ENCODE data around the gene C1QTNF6. TPM values are rescaled to one million over a fixed set of nuclear protein-coding genes. Genes with fewer than 3 reads are reported as not detected.

C1QTNF6 gene
- total and polyA plus RNA-seq, 10 of the 15 experiments (the other 5 are each of a cell fraction or from before 2014, with no cell fraction given), result 0.16 to 4.1 (median 1.3) TPM

DNA sequence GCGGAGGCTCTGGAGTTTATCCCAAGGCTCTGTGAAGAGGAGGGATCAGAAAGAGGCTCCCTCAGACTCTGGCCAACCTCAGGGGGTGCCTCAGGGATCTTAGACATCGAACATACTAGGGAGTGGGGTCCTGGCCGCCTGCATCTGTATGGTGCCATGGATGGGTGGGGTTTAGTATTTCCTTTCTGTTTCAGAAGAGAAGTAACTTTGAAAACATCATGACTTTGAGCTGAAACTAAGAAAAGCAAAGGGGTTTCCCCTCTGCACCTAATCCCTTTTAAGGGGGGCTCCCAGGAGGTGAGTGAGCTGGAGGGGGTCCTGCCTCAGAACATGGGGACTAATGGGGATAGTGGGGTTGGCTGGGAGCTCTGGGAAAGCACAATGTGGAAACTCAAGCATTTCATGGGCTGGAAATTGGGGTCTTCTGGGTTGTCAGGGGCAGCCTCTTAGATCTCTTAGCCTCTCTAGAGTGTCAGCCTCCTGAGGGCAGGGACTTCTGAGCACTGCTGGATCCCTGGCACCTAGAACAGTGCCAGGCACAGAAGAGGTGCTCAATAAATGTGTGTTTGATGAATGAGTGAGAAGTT, 36.0 kb upstream of the C1QTNF6 start (continued):
- TF ChIP-seq KDM1A (IDR thresholded peaks at IDR 0.05; ENCODE audit: borderline replicate concordance) (no peak), ZNF274 (IDR thresholded peaks at IDR 0.05; ENCODE audit: insufficient read depth, insufficient read length) (no peak), NR2C1 (IDR thresholded peaks at IDR 0.05) (no peak), POLR2A (IDR thresholded peaks at IDR 0.05; ENCODE audit: low read depth, low read length) (no peak; the same call in 1 of the 2 replicates), PAX8 (IDR thresholded peaks at IDR 0.05) (no peak), SUZ12 (IDR thresholded peaks at IDR 0.05; ENCODE audit: unreplicated experiment) (no peak), EP300 (IDR thresholded peaks at IDR 0.05; ENCODE audit: borderline replicate concordance in 1 of 2, control insufficient read depth in 1 of 2, low read depth in 2 of 2, low read length in 2 of 2) (no peak), HDGF (IDR thresholded peaks at IDR 0.05) (peak; percentile 37; the same call in 1 of the 2 replicates), NFIC (IDR thresholded peaks at IDR 0.05; ENCODE audit: low read depth, low read length) (peak; percentile 49; the same call in 1 of the 2 replicates), CEBPB (IDR thresholded peaks at IDR 0.05; ENCODE audit: borderline replicate concordance in 1 of 2, low read depth in 2 of 2, low read length in 2 of 2) (no peak), ATF7 (IDR thresholded peaks at IDR 0.05; ENCODE audit: low read depth) (no peak; the same call in none of the 2 replicates), IKZF1 (conservative IDR thresholded peaks at IDR 0.05) (no peak; the same call in 1 of the 2 replicates), ZNF384 (IDR thresholded peaks at IDR 0.05; ENCODE audit: borderline replicate concordance, low read depth, low read length) (no peak), RELA (IDR thresholded peaks at IDR 0.05; ENCODE audit: borderline replicate concordance, partially characterized antibody) (no peak), ZSCAN29 (IDR thresholded peaks at IDR 0.05) (no peak)
- TF ChIP-seq, protein P1, sequence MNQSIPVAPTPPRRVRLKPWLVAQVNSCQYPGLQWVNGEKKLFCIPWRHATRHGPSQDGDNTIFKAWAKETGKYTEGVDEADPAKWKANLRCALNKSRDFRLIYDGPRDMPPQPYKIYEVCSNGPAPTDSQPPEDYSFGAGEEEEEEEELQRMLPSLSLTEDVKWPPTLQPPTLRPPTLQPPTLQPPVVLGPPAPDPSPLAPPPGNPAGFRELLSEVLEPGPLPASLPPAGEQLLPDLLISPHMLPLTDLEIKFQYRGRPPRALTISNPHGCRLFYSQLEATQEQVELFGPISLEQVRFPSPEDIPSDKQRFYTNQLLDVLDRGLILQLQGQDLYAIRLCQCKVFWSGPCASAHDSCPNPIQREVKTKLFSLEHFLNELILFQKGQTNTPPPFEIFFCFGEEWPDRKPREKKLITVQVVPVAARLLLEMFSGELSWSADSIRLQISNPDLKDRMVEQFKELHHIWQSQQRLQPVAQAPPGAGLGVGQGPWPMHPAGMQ (IDR thresholded peaks at IDR 0.05; ENCODE audit: borderline replicate concordance), result no peak
- TF ChIP-seq, protein P2, sequence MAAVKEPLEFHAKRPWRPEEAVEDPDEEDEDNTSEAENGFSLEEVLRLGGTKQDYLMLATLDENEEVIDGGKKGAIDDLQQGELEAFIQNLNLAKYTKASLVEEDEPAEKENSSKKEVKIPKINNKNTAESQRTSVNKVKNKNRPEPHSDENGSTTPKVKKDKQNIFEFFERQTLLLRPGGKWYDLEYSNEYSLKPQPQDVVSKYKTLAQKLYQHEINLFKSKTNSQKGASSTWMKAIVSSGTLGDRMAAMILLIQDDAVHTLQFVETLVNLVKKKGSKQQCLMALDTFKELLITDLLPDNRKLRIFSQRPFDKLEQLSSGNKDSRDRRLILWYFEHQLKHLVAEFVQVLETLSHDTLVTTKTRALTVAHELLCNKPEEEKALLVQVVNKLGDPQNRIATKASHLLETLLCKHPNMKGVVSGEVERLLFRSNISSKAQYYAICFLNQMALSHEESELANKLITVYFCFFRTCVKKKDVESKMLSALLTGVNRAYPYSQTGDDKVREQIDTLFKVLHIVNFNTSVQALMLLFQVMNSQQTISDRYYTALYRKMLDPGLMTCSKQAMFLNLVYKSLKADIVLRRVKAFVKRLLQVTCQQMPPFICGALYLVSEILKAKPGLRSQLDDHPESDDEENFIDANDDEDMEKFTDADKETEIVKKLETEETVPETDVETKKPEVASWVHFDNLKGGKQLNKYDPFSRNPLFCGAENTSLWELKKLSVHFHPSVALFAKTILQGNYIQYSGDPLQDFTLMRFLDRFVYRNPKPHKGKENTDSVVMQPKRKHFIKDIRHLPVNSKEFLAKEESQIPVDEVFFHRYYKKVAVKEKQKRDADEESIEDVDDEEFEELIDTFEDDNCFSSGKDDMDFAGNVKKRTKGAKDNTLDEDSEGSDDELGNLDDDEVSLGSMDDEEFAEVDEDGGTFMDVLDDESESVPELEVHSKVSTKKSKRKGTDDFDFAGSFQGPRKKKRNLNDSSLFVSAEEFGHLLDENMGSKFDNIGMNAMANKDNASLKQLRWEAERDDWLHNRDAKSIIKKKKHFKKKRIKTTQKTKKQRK (IDR thresholded peaks at IDR 0.05; ENCODE audit: low read depth, low read length), result no peak
- TF ChIP-seq, protein P3, sequence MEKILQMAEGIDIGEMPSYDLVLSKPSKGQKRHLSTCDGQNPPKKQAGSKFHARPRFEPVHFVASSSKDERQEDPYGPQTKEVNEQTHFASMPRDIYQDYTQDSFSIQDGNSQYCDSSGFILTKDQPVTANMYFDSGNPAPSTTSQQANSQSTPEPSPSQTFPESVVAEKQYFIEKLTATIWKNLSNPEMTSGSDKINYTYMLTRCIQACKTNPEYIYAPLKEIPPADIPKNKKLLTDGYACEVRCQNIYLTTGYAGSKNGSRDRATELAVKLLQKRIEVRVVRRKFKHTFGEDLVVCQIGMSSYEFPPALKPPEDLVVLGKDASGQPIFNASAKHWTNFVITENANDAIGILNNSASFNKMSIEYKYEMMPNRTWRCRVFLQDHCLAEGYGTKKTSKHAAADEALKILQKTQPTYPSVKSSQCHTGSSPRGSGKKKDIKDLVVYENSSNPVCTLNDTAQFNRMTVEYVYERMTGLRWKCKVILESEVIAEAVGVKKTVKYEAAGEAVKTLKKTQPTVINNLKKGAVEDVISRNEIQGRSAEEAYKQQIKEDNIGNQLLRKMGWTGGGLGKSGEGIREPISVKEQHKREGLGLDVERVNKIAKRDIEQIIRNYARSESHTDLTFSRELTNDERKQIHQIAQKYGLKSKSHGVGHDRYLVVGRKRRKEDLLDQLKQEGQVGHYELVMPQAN (conservative IDR thresholded peaks at IDR 0.05), result no peak
- TF ChIP-seq, protein P4, sequence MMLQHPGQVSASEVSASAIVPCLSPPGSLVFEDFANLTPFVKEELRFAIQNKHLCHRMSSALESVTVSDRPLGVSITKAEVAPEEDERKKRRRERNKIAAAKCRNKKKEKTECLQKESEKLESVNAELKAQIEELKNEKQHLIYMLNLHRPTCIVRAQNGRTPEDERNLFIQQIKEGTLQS (IDR thresholded peaks at IDR 0.05; ENCODE audit: borderline replicate concordance, extremely low read depth, low read depth, low read length), result no peak
- TF ChIP-seq, protein P5, sequence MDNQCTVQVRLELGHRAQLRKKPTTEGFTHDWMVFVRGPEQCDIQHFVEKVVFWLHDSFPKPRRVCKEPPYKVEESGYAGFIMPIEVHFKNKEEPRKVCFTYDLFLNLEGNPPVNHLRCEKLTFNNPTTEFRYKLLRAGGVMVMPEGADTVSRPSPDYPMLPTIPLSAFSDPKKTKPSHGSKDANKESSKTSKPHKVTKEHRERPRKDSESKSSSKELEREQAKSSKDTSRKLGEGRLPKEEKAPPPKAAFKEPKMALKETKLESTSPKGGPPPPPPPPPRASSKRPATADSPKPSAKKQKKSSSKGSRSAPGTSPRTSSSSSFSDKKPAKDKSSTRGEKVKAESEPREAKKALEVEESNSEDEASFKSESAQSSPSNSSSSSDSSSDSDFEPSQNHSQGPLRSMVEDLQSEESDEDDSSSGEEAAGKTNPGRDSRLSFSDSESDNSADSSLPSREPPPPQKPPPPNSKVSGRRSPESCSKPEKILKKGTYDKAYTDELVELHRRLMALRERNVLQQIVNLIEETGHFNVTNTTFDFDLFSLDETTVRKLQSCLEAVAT (IDR thresholded peaks at IDR 0.05), result no peak
- TF ChIP-seq, protein P6, sequence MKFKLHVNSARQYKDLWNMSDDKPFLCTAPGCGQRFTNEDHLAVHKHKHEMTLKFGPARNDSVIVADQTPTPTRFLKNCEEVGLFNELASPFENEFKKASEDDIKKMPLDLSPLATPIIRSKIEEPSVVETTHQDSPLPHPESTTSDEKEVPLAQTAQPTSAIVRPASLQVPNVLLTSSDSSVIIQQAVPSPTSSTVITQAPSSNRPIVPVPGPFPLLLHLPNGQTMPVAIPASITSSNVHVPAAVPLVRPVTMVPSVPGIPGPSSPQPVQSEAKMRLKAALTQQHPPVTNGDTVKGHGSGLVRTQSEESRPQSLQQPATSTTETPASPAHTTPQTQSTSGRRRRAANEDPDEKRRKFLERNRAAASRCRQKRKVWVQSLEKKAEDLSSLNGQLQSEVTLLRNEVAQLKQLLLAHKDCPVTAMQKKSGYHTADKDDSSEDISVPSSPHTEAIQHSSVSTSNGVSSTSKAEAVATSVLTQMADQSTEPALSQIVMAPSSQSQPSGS (IDR thresholded peaks at IDR 0.05; ENCODE audit: low read length), result no peak

All from GM12878 (cell line).